ENCODE data around the gene KCNAB2.

GRCh38 chr1:6129313-6129712 is 83.6 kb downstream of the KCNAB2 start:
- TF ChIP-seq CTCF (conservative IDR thresholded peaks at IDR 0.05; ENCODE audit: low read depth, low read length): no peak
- TF ChIP-seq EZH2 (IDR thresholded peaks at IDR 0.05; ENCODE audit: low read length, unreplicated experiment): no peak
- TF ChIP-seq EZH2phosphoT487 (IDR thresholded peaks at IDR 0.05; ENCODE audit: borderline replicate concordance, low read length): no peak
